ENCODE measurements around the gene ACBD6.

Gene ACBD6

DNA sequence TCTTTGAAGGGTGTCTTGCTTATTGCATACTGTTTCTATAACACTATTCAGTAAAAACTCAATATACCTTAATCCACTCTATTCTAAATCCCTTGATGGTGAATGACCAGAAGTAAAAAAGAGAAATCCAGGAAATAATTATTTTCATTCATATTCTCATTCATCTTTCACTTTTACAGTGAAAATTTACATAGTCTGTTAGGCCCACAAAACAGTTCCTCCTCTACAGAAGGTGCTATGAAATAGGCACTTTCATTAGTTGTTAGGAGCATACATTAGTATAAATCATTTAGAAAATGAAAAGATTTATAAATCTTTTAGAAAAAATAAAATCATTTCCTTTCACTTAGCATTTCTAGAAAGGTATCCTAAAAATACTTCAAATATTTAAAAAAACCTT, 157.2 kb downstream of the ACBD6 start:
- Histone ChIP-seq H3K4me3 (ENCODE audit: severe bottlenecking) (no peak overlapping the region), H3K9me3 (ENCODE audit: severe bottlenecking) (no peaks in the 10 kb centered on the region), H3K27ac (ENCODE audit: poor library complexity, severe bottlenecking) (no peak overlapping the region), H3K36me3 (ENCODE audit: low read depth) (no peaks in the 10 kb centered on the region), H3K27me3 (ENCODE audit: insufficient read depth, poor library complexity, severe bottlenecking) (no peaks in the 10 kb centered on the region), H3K4me1 (ENCODE audit: insufficient read depth, poor library complexity, severe bottlenecking) (peaks cover 3% of the 10 kb centered on the region)
- no peak for TF ChIP-seq CTCF (IDR thresholded peaks at IDR 0.05; ENCODE audit: poor library complexity, severe bottlenecking)
- DNase-seq (ENCODE audit: low spot score), result no peak
- no peak for ATAC-seq (ENCODE audit: low read depth)

DNA sequence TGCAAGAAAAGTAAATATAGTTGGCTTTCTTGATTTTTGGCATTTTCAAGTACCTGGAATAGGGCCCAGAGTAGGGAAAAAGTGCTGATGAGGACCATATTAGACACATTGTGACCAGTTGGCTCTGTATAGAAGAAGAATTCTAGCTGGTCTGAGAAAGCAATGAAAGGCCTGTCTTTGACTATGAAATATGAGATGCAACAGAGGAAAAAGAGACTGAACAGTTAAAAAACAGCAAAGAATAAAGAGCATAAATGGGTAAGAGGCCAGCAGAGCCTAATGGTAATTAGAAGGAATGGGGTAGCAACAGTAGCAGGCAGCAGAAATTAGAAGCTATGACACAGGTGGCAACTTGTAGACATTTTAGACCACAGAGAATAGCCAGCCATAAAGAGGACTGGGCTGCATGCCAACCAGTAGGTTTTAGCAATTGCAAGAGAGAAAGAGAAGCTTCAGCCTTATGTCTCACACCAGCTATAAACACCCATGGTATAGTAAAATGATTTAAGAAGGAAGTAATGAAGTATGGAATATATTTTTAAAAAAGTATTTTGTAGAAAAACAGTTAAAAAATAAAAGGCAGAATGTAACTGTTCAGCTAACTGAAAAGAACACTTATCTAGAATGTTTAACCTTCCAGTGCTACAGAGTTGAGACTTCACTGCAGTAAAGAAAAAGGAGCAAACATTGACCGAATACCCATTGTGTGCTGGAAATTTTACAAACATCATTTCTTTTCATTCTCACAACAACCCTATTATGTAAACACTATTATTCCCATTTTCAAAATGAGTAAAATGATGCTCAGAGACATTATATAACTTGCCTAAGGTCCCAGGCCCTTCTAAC, 158.2 kb downstream of the ACBD6 start:
- DNase-seq (ENCODE audit: low spot score), result no peak
- no peak for TF ChIP-seq CTCF (IDR thresholded peaks at IDR 0.05; ENCODE audit: poor library complexity, severe bottlenecking)
- Histone ChIP-seq H3K4me3 (ENCODE audit: severe bottlenecking) (no peak overlapping the region), H3K27me3 (ENCODE audit: insufficient read depth, poor library complexity, severe bottlenecking) (no peaks in the 10 kb centered on the region), H3K9me3 (ENCODE audit: severe bottlenecking) (no peaks in the 10 kb centered on the region), H3K27ac (ENCODE audit: poor library complexity, severe bottlenecking) (no peak overlapping the region), H3K36me3 (ENCODE audit: low read depth) (no peaks in the 10 kb centered on the region), H3K4me1 (ENCODE audit: insufficient read depth, poor library complexity, severe bottlenecking) (peaks cover 3% of the 10 kb centered on the region)
- ATAC-seq (ENCODE audit: low read depth), result peak; percentile 38; the same call in 1 of the 3 replicates

- no peaks in the 10 kb centered on the region for H3K27me3 ChIP-seq (ENCODE audit: insufficient read depth, poor library complexity, severe bottlenecking)
- no peaks in the 10 kb centered on the region for H3K9me3 ChIP-seq (ENCODE audit: severe bottlenecking)
- DNase-seq (ENCODE audit: low spot score) (no peak), ATAC-seq (ENCODE audit: low read depth) (no peak)
- no peaks in the 10 kb centered on the region for H3K36me3 ChIP-seq (ENCODE audit: low read depth)
- no peak for TF ChIP-seq CTCF (IDR thresholded peaks at IDR 0.05; ENCODE audit: poor library complexity, severe bottlenecking)
- no peak overlapping the region for H3K4me3 ChIP-seq (ENCODE audit: severe bottlenecking)
- H3K4me1 ChIP-seq (ENCODE audit: insufficient read depth, poor library complexity, severe bottlenecking), result no peaks in the 10 kb centered on the region
- no peak overlapping the region for H3K27ac ChIP-seq (ENCODE audit: poor library complexity, severe bottlenecking)
These were observed 175.3 kb downstream of the ACBD6 start for GRCh38 chr1:180327089-180327488.

GRCh38 chr1:180312926-180313325, 189.5 kb downstream of the ACBD6 start:
- Histone ChIP-seq H3K4me3 (ENCODE audit: severe bottlenecking) (no peak overlapping the region), H3K9me3 (ENCODE audit: severe bottlenecking) (no peaks in the 10 kb centered on the region), H3K27ac (ENCODE audit: poor library complexity, severe bottlenecking) (no peak overlapping the region), H3K27me3 (ENCODE audit: insufficient read depth, poor library complexity, severe bottlenecking) (no peaks in the 10 kb centered on the region), H3K4me1 (ENCODE audit: insufficient read depth, poor library complexity, severe bottlenecking) (no peaks in the 10 kb centered on the region), H3K36me3 (ENCODE audit: low read depth) (peaks cover 18% of the 10 kb centered on the region)
- ATAC-seq (ENCODE audit: low read depth) (no peak), DNase-seq (ENCODE audit: low spot score) (no peak)
- TF ChIP-seq CTCF (IDR thresholded peaks at IDR 0.05; ENCODE audit: poor library complexity, severe bottlenecking), result no peak

Measured in RWPE2 (cell line).